Progenitor cell of endocrine pancreas (in vitro differentiated cells): Measurements from ENCODE around the gene RAB27A. TPM values are rescaled to one million over a fixed set of nuclear protein-coding genes. Genes with fewer than 3 reads are reported as not detected.
"Not testable (repeated sequence)": the region's sequence is repeated elsewhere in the genome, so short reads cannot be mapped to it uniquely, and the experiment has no call there.

ENCODE experiments used
- DNase-seq: peaks from one replicate; pipeline ENCODE4 v3.0.0; 2021; ENCODE audit warnings: low spot score; ENCODE audit not compliant: unreplicated experiment
- H3K27ac Mint-ChIP-seq: 2 replicates; pipeline ENCODE4 v1.8.0; 2021; ENCODE audit warnings: mild to moderate bottlenecking, moderate library complexity, mixed read lengths
- H3K27me3 Mint-ChIP-seq: 2 replicates; pipeline ENCODE4 v1.8.0; 2021; ENCODE audit warnings: mixed read lengths
- H3K36me3 Mint-ChIP-seq: 2 replicates; pipeline ENCODE4 v1.8.0; 2022; ENCODE audit warnings: mixed read lengths; ENCODE audit not compliant: insufficient read depth
- H3K4me1 Mint-ChIP-seq: 2 replicates; pipeline ENCODE4 v1.8.0; 2021; ENCODE audit warnings: low read depth, mixed read lengths
- H3K4me3 Mint-ChIP-seq: 2 replicates; pipeline ENCODE4 v1.8.0; 2021; ENCODE audit warnings: low read depth, mild to moderate bottlenecking, moderate library complexity, mixed read lengths
- H3K9me3 Mint-ChIP-seq: 2 replicates; pipeline ENCODE4 v1.8.0; 2021; ENCODE audit warnings: low read depth, mixed read lengths
- CTCF ChIP-seq: fragments of 200-600 bp; sonication (generic); IDR thresholded peaks from one replicate; pipeline ENCODE4 v1.5.0; 2021; ENCODE audit warnings: antibody characterized with exemption, mild to moderate bottlenecking; ENCODE audit not compliant: unreplicated experiment
- total RNA-seq: library from RNA; stranded (reverse); gene quantifications from 2 replicates; pipeline ENCODE4 v1.2.1, GENCODE V29; 2021

RAB27A gene
- total RNA-seq, 1 donor from 2014 or later: 14.5 TPM

GRCh38 chr15:55322467-55322866, 32.9 kb upstream of the RAB27A start:
- H3K27ac Mint-ChIP-seq: no peak overlapping the region
- peaks cover 2% of the 10 kb centered on the region for H3K36me3 Mint-ChIP-seq
- no peak for DNase-seq
- no peak overlapping the region for H3K4me3 Mint-ChIP-seq
- peaks cover 3% of the 10 kb centered on the region for H3K4me1 Mint-ChIP-seq
- H3K9me3 Mint-ChIP-seq: no peaks in the 10 kb centered on the region
- H3K27me3 Mint-ChIP-seq: no peaks in the 10 kb centered on the region
- no peak for TF ChIP-seq CTCF

DNA sequence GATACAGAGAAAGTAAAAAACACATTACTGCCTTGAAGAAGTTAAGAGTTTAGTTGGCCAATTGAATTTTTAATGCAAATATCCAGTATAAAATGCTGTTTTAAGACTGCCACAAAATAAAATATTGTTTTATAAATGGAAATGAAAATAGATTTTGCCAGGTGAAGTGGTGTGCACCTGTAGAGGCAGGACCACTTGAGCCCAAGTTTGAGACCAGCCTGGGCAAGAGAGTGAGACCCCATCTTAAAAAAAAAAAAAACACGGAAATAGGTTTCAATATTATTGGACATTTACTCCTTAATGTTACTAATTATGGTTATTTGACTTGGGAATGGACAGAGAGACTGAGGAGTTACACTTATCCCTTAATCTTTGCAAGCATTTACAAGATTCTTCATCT, 31.4 kb upstream of the RAB27A start:
- Mint-ChIP-seq H3K4me3 (no peak overlapping the region), H3K36me3 (peaks cover 6% of the 10 kb centered on the region), H3K27ac (no peak overlapping the region), H3K9me3 (no peaks in the 10 kb centered on the region), H3K27me3 (no peaks in the 10 kb centered on the region), H3K4me1 (peaks cover 3% of the 10 kb centered on the region)
- no peak for TF ChIP-seq CTCF
- DNase-seq: no peak

DNA sequence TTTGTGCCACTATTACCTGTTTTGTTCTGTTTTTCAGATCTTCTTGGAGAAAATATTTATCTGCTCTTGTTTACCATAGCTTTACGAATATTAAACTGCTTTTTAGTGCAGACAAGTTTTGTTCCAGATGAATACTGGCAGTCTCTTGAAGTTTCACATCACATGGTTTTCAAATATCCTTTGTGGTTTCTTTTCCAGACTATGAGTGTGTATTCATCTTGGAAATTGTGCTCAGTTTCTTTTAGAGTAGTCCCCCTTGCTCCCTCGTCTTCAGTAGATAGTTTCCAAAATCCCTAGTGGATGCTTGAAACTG, 30.6 kb upstream of the RAB27A start:
- DNase-seq: no peak
- peak overlapping the region; percentile 51 for H3K4me3 Mint-ChIP-seq
- H3K9me3 Mint-ChIP-seq: no peaks in the 10 kb centered on the region

DNA sequence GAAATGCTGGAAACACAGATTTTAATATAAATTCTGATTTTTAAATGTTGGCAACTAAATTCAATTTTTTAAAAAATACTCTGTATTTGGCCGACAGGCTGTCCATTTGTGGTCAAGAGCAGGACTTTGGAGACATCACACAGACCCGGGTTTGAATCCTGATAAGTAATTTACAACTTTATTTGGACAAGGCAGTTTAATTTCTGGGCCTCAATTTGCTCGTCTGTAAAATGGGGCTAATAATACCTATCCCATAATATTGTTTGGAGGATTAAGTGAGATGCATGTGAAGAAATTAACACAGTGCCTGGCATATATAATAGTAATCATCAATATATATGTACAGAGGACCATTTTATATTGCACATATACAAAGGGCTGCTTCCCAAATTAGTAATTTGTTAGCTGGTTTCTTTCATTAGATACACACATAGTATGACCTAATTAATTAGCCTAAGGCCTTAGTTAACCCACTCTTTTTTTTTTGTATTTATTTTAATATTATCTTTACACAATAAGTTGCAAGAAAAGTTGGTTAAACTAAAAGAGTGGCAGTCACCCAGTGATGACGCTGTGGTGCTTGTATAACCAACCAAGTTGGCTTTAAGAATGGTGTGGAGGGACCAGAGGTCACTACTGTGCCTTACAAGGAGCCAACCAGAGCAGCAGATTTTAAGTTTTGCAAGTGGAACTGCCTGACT, 30.1 kb upstream of the RAB27A start:
- no peak overlapping the region for H3K27ac Mint-ChIP-seq
- no peaks in the 10 kb centered on the region for H3K27me3 Mint-ChIP-seq
- TF ChIP-seq CTCF: no peak
- H3K4me3 Mint-ChIP-seq: peak overlapping the region; percentile 96
- no peaks in the 10 kb centered on the region for H3K9me3 Mint-ChIP-seq
- H3K4me1 Mint-ChIP-seq: peaks cover 3% of the 10 kb centered on the region
- no peak for DNase-seq
- peaks cover 7% of the 10 kb centered on the region for H3K36me3 Mint-ChIP-seq

More for the DNA sequence above, 30.6 kb upstream of the RAB27A start:
- Mint-ChIP-seq H3K36me3 (peaks cover 7% of the 10 kb centered on the region), H3K4me1 (peaks cover 3% of the 10 kb centered on the region), H3K27ac (peak overlapping the region; percentile 56), H3K27me3 (no peaks in the 10 kb centered on the region)
- TF ChIP-seq CTCF: no peak

DNA sequence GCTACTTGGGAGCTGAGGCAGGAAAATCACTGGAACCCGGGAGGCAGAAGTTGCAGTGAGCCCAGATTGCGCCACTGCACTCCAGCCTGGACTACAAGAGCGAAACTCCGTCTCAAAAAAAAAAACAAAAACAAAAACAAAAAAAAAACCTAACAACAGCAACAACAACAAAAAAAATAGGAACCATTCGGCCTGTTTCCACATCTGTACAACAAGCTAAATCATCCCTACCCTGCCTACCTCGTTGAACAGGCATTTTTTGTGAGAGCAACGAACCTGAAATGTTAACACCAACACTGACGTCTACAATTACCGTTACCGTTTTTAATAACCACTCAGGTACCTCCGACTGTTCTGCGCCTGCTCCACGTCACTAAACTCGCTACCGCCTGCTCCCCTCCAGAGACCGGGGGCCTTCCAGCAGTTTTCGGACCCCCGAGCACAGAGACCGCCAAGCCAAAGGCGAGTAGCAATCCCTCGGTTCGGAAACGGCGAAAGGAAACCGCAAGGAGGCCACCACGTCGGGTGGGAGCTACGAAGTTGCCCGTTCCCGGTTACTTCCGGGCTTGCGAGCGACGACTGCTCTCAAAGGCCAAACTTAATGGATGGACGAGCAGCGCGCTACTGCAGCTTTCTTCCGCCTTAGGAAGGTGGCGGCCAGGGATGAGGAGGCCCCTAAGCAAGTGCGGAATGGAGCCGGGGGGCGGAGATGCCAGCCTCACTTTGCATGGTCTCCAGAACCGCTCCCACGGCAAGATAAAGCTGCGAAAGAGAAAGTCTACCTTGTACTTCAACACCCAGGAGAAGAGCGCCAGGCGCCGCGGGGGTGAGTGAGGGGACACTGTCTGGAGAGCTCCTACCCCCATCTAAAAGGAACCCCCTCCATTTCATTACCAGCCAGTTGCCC, 29.2 kb upstream of the RAB27A start, which contains the start of the genes PIGB and PIGBOS1:
Gene PIGB (plus strand): TSS at position 635 of the 907 bp plus-strand sequence. CDS start 29 bp downstream, at position 664.
Gene PIGBOS1 (minus strand): TSS at position 536 of the 907 bp plus-strand sequence. CDS start 1,331 bp downstream, outside the sequence.
- DNase-seq: peak; percentile 53
- peak; percentile 19 for TF ChIP-seq CTCF
- H3K36me3 Mint-ChIP-seq: peaks cover 6% of the 10 kb centered on the region
- peak within 1 kb of the TSS; percentile 98 for H3K27ac Mint-ChIP-seq
- H3K9me3 Mint-ChIP-seq: no peaks in the 10 kb centered on the region
- H3K4me1 Mint-ChIP-seq: peaks cover 3% of the 10 kb centered on the region
- H3K4me3 Mint-ChIP-seq: peak within 1 kb of the TSS; percentile 96
- H3K27me3 Mint-ChIP-seq: no peaks in the 10 kb centered on the region

GRCh38 chr15:55302801-55303200, 13.2 kb upstream of the RAB27A start:
- H3K4me3 Mint-ChIP-seq, H3K27ac Mint-ChIP-seq, H3K27me3 Mint-ChIP-seq, H3K4me1 Mint-ChIP-seq, DNase-seq: not testable (repeated sequence)
- H3K9me3 Mint-ChIP-seq: peaks cover 21% of the 10 kb centered on the region
- peaks cover 23% of the 10 kb centered on the region for H3K36me3 Mint-ChIP-seq
